Inferior parietal cortex (tissue), 1 donor: ENCODE measurements around the gene TNNT1.
"Not testable (repeated sequence)": the region's sequence is repeated elsewhere in the genome, so short reads cannot be mapped to it uniquely, and the experiment has no call there.

Experiments
- DNase-seq: peaks from one replicate; pipeline ENCODE4 v3.0.0-alpha.2; 2016; ENCODE audit errors: extremely low spot score

The TNNT1 gene

GRCh38 chr19:55109527-55110291 is 39.3 kb downstream of the TNNT1 start:
- DNase-seq: no peak

- not testable (repeated sequence) for DNase-seq
Observed at GRCh38 chr19:55107252-55107651, 41.8 kb downstream of the TNNT1 start.

GRCh38 chr19:55106591-55106990 is 42.4 kb downstream of the TNNT1 start:
- no peak for DNase-seq

GRCh38 chr19:55105237-55105636 is 43.8 kb downstream of the TNNT1 start:
- DNase-seq: no peak

GRCh38 chr19:55103190-55103589 is 45.8 kb downstream of the TNNT1 start:
- no peak for DNase-seq

- DNase-seq: no peak
Observed at GRCh38 chr19:55101261-55101660, 47.7 kb downstream of the TNNT1 start.

- DNase-seq: no peak
Observed at GRCh38 chr19:55099557-55100506, 49.2 kb downstream of the TNNT1 start.

- no peak for DNase-seq
Observed at GRCh38 chr19:55098716-55099556, 50.1 kb downstream of the TNNT1 start.

GRCh38 chr19:55097864-55098715 is 50.9 kb downstream of the TNNT1 start:
- no peak for DNase-seq

GRCh38 chr19:55096061-55096701 is 52.8 kb downstream of the TNNT1 start:
- DNase-seq: no peak

GRCh38 chr19:55095260-55096060 is 53.5 kb downstream of the TNNT1 start:
- DNase-seq: no peak

GRCh38 chr19:55094456-55095259 is 54.3 kb downstream of the TNNT1 start:
- DNase-seq: no peak

GRCh38 chr19:55092423-55093318 is 56.3 kb downstream of the TNNT1 start:
- DNase-seq: no peak

- no peak for DNase-seq
Observed at GRCh38 chr19:55091955-55092354, 57.1 kb downstream of the TNNT1 start.

GRCh38 chr19:55091126-55091910 is 57.7 kb downstream of the TNNT1 start:
- no peak for DNase-seq

GRCh38 chr19:55090564-55090963 is 58.4 kb downstream of the TNNT1 start:
- no peak for DNase-seq
